Spleen (tissue), 7 donors: ENCODE results near the gene SDK1.

Source experiments
- POLR2AphosphoS5 ChIP-seq, 3 donors: sonication (generic); formaldehyde crosslinking; IDR thresholded peaks; one replicate each; pipeline ENCODE4 v1.5.1; 2017; ENCODE audit warnings: antibody characterized with exemption in 3 of 3
- TF ChIP-seq, protein P1 (sequence below), 11 experiments: fragments of 200-600 bp in 7 of 11; fragments of 450-650 bp in 4 of 11; sonication (generic) in 4 of 11; IDR thresholded peaks in 8 of 11; conservative IDR thresholded peaks in 3 of 11; 1 replicate in 7 of 11; 2 replicates in 4 of 11; pipeline versions ENCODE4 v1.4.0 to v1.8.0; 2016 to 2021; ENCODE audit warnings: antibody characterized with exemption in 11 of 11, inconsistent platforms in 4 of 11, mild to moderate bottlenecking in 1 of 11
- donor health status: DM: no; HTN: no; CAD: no; lungs with moderate emphysema.
- donor health status: DM: no; HTN: no; CAD: no.
- donor health status: DM: no; HTN: no; CAD: no.

- TF ChIP-seq, protein P1, sequence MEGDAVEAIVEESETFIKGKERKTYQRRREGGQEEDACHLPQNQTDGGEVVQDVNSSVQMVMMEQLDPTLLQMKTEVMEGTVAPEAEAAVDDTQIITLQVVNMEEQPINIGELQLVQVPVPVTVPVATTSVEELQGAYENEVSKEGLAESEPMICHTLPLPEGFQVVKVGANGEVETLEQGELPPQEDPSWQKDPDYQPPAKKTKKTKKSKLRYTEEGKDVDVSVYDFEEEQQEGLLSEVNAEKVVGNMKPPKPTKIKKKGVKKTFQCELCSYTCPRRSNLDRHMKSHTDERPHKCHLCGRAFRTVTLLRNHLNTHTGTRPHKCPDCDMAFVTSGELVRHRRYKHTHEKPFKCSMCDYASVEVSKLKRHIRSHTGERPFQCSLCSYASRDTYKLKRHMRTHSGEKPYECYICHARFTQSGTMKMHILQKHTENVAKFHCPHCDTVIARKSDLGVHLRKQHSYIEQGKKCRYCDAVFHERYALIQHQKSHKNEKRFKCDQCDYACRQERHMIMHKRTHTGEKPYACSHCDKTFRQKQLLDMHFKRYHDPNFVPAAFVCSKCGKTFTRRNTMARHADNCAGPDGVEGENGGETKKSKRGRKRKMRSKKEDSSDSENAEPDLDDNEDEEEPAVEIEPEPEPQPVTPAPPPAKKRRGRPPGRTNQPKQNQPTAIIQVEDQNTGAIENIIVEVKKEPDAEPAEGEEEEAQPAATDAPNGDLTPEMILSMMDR (IDR thresholded peaks at IDR 0.05 in 8 of 11, conservative IDR thresholded peaks at IDR 0.05 in 3 of 11): no peak
- no peak for TF ChIP-seq POLR2AphosphoS5 (IDR thresholded peaks at IDR 0.05)
Observed at GRCh38 chr7:4226524-4226882, 925.5 kb downstream of the SDK1 start.
